Immature natural killer cell (primary cell): ENCODE measurements around the gene ARHGAP24. TPM values are rescaled to one million over a fixed set of nuclear protein-coding genes. Genes with fewer than 3 reads are reported as not detected.

Source experiments
- DNase-seq, 3 donors: peaks; one replicate each; pipeline ENCODE4 v3.0.0; 2022; ENCODE audit warnings: mixed read lengths in 1 of 3
- H3K27ac Mint-ChIP-seq, 6 donors: one replicate each; pipeline ENCODE4 v1.8.0; 2020; ENCODE audit warnings: mixed read lengths in 6 of 6, mild to moderate bottlenecking in 5 of 6, inconsistent platforms in 4 of 6, moderate library complexity in 3 of 6
- H3K27me3 Mint-ChIP-seq, 3 donors: one replicate each; pipeline ENCODE4 v1.8.0; 2020 to 2021; ENCODE audit warnings: low read depth in 3 of 3, mild to moderate bottlenecking in 3 of 3, mixed read lengths in 3 of 3, moderate library complexity in 3 of 3, inconsistent platforms in 1 of 3
- H3K36me3 Mint-ChIP-seq, 3 donors: one replicate each; pipeline ENCODE4 v1.8.0; 2020; ENCODE audit warnings: mixed read lengths in 3 of 3, inconsistent platforms in 2 of 3, mild to moderate bottlenecking in 2 of 3
- H3K4me1 Mint-ChIP-seq, 2 donors: one replicate each; pipeline ENCODE4 v1.8.0; 2020; ENCODE audit warnings: inconsistent platforms in 2 of 2, mild to moderate bottlenecking in 2 of 2, mixed read lengths in 2 of 2, moderate library complexity in 1 of 2
- H3K4me3 Mint-ChIP-seq, 5 donors: one replicate each; pipeline ENCODE4 v1.8.0; 2020; ENCODE audit warnings: mild to moderate bottlenecking in 5 of 5, mixed read lengths in 5 of 5, inconsistent platforms in 3 of 5, moderate library complexity in 3 of 5
- H3K9me3 Mint-ChIP-seq, 6 donors: one replicate each; pipeline ENCODE4 v1.8.0; 2020; ENCODE audit warnings: mild to moderate bottlenecking in 6 of 6, mixed read lengths in 6 of 6, inconsistent platforms in 4 of 6, moderate library complexity in 3 of 6
- polyA plus RNA-seq, 3 donors: library from polyadenylated mRNA; unstranded; fragments of 300-500 nt; fragmentation: Illumina TruSeq; gene quantifications; one replicate each; pipeline ENCODE4 v1.2.3, GENCODE V29; 2021

Gene ARHGAP24
- polyA plus RNA-seq, 3 donors from 2014 or later, result 0.06 to 0.24 TPM; not detected in 1

GRCh38 chr4:85777908-85778631, 303.1 kb downstream of the ARHGAP24 start:
- Mint-ChIP-seq H3K9me3 (peaks cover 0 to 17% (median 5%) of the 10 kb centered on the region in 6 donors), H3K36me3 (no peaks in the 10 kb centered on the region), H3K4me1 (no peaks in the 10 kb centered on the region), H3K27me3 (no peaks in the 10 kb centered on the region), H3K27ac (no peak overlapping the region), H3K4me3 (no peak overlapping the region)
- DNase-seq, result no peak

- no peaks in the 10 kb centered on the region for H3K4me1 Mint-ChIP-seq
- DNase-seq, result no peak
- H3K9me3 Mint-ChIP-seq, result peaks cover 0 to 17% (median 4%) of the 10 kb centered on the region in 6 donors
- no peaks in the 10 kb centered on the region for H3K36me3 Mint-ChIP-seq
- no peak overlapping the region for H3K4me3 Mint-ChIP-seq
- no peak overlapping the region for H3K27ac Mint-ChIP-seq
- no peaks in the 10 kb centered on the region for H3K27me3 Mint-ChIP-seq
Measured at GRCh38 chr4:85778632-85779131, 303.7 kb downstream of the ARHGAP24 start.

- no peak for DNase-seq
- Mint-ChIP-seq H3K4me1 (no peaks in the 10 kb centered on the region), H3K27me3 (no peaks in the 10 kb centered on the region), H3K36me3 (no peaks in the 10 kb centered on the region), H3K9me3 (peaks cover under 1 to 17% (median 5%) of the 10 kb centered on the region in 6 donors), H3K4me3 (no peak overlapping the region), H3K27ac (no peak overlapping the region)
Measured at GRCh38 chr4:85779165-85779564, 304.2 kb downstream of the ARHGAP24 start.

- no peaks in the 10 kb centered on the region for H3K4me1 Mint-ChIP-seq
- H3K36me3 Mint-ChIP-seq, result no peaks in the 10 kb centered on the region
- peaks cover 1 to 12% (median 10%) of the 10 kb centered on the region in 6 donors for H3K9me3 Mint-ChIP-seq
- no peak overlapping the region for H3K27ac Mint-ChIP-seq
- DNase-seq, result no peak
- no peak overlapping the region for H3K4me3 Mint-ChIP-seq
- no peaks in the 10 kb centered on the region for H3K27me3 Mint-ChIP-seq
Measured at GRCh38 chr4:85780664-85781063, 305.7 kb downstream of the ARHGAP24 start.

GRCh38 chr4:85783483-85783882, 308.5 kb downstream of the ARHGAP24 start:
- peaks cover under 1 to 11% (median 7%) of the 10 kb centered on the region in 6 donors for H3K9me3 Mint-ChIP-seq
- H3K27me3 Mint-ChIP-seq, result no peaks in the 10 kb centered on the region
- H3K4me3 Mint-ChIP-seq, result no peak overlapping the region
- H3K36me3 Mint-ChIP-seq, result no peaks in the 10 kb centered on the region
- H3K4me1 Mint-ChIP-seq, result no peaks in the 10 kb centered on the region
- DNase-seq, result no peak
- H3K27ac Mint-ChIP-seq, result no peak overlapping the region

DNA sequence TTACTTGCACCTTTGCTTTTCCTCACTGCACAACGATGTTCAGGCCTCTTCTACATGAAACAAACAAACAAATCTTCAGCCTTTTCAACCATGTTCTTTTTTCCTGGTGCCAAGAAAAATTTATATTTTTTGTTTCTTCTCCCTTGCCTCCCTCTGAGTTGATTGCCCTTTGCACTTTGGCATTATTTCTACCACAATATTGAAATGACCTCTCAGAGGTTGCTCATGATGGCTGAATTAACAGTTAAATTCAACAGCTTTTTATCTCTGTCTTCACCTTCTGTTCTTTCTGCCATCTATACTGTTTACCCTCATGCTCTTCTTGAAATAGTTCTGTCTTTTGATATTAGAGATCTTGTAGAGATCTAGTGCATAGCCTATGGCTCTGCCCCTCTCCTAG, 308.9 kb downstream of the ARHGAP24 start:
- no peaks in the 10 kb centered on the region for H3K4me1 Mint-ChIP-seq
- H3K27ac Mint-ChIP-seq, result no peak overlapping the region
- no peak for DNase-seq
- H3K36me3 Mint-ChIP-seq, result no peaks in the 10 kb centered on the region
- no peak overlapping the region for H3K4me3 Mint-ChIP-seq
- peaks cover 0 to 11% (median 7%) of the 10 kb centered on the region in 6 donors for H3K9me3 Mint-ChIP-seq
- no peaks in the 10 kb centered on the region for H3K27me3 Mint-ChIP-seq

- Mint-ChIP-seq H3K27ac (no peak overlapping the region), H3K27me3 (no peaks in the 10 kb centered on the region), H3K4me1 (no peaks in the 10 kb centered on the region), H3K9me3 (peaks cover under 1 to 13% (median 6%) of the 10 kb centered on the region in 6 donors), H3K36me3 (no peaks in the 10 kb centered on the region), H3K4me3 (no peak overlapping the region)
- DNase-seq, result no peak
Measured at GRCh38 chr4:85784348-85784747, 309.4 kb downstream of the ARHGAP24 start.

- Mint-ChIP-seq H3K9me3 (peaks cover 0 to 13% (median 6%) of the 10 kb centered on the region in 6 donors), H3K27me3 (no peaks in the 10 kb centered on the region), H3K36me3 (no peaks in the 10 kb centered on the region), H3K4me3 (no peak overlapping the region), H3K4me1 (no peaks in the 10 kb centered on the region), H3K27ac (no peak overlapping the region)
- no peak for DNase-seq
Measured at GRCh38 chr4:85784947-85785346, 310.0 kb downstream of the ARHGAP24 start.

DNA sequence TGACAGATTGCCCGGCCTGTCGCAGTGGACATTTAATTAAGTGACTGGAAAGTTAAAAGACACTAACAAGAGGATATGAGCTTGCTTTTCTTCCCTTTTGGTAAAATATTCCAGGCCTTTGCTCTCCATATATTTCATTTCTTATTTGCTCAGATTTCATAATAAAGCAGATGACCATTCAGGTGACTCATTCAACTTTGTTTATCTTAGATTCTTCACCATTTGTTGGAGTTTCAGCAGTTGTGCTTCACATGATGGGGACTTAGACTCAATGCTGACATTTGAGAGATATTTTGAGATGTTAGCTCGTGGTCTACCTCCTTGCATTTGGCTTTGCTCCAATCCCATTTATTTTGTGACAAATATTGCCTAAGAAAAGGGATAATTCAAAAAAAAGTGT, 312.2 kb downstream of the ARHGAP24 start:
- Mint-ChIP-seq H3K27me3 (peaks cover 0 to 2% (median 0%) of the 10 kb centered on the region in 3 donors), H3K4me3 (no peak overlapping the region), H3K4me1 (no peaks in the 10 kb centered on the region), H3K27ac (no peak overlapping the region), H3K9me3 (peaks cover 3 to 19% (median 9%) of the 10 kb centered on the region in 6 donors), H3K36me3 (no peaks in the 10 kb centered on the region)
- no peak for DNase-seq

- Mint-ChIP-seq H3K9me3 (peaks cover 3 to 19% (median 10%) of the 10 kb centered on the region in 6 donors), H3K4me3 (no peak overlapping the region), H3K4me1 (no peaks in the 10 kb centered on the region), H3K36me3 (no peaks in the 10 kb centered on the region), H3K27ac (no peak overlapping the region), H3K27me3 (peaks cover 0 to 2% (median 0%) of the 10 kb centered on the region in 3 donors)
- DNase-seq, result no peak
Measured at GRCh38 chr4:85788604-85789003, 313.7 kb downstream of the ARHGAP24 start.

DNA sequence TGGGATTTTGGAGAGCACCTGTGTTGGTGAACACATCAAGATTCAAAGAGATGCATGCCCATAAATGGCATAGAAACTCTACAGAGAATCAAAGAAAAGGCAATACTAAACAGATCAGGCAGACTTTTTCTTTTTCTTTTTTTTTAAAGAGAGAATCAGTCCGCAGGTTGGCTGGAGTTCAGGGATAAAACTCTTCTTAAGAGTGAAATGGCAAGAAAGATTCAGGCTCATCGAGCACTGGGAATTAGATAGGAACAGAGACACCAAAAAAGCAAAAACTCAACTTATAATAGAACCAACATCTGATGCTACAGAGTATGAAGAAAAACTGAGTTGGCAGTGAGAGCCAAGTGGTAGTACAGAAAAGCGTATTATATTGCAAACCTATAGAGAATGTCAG, 314.3 kb downstream of the ARHGAP24 start:
- H3K27ac Mint-ChIP-seq, result no peak overlapping the region
- no peaks in the 10 kb centered on the region for H3K4me1 Mint-ChIP-seq
- no peak overlapping the region for H3K4me3 Mint-ChIP-seq
- peaks cover 2 to 18% (median 7%) of the 10 kb centered on the region in 6 donors for H3K9me3 Mint-ChIP-seq
- peaks cover 0 to 2% (median 0%) of the 10 kb centered on the region in 3 donors for H3K27me3 Mint-ChIP-seq
- no peaks in the 10 kb centered on the region for H3K36me3 Mint-ChIP-seq
- no peak for DNase-seq

DNA sequence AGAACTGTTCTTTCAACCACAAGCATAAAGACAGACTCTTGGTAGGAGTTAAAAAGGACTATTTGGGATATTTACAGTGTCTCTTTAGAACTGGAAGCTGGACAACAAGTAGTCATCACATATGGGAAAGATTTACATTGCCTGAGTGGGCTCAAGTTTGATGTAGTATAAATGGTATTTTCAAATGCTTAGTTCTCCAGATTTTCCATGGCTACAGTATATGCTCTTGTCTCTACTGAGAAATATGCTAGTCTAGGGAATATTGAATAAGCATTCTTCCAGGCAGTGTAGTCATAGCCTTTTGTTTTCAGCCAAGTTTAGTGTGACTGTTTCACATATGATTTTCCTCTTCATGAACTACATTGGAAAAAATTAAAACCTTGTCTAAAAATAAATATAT, 315.6 kb downstream of the ARHGAP24 start:
- Mint-ChIP-seq H3K27me3 (peaks cover 0 to 2% (median 0%) of the 10 kb centered on the region in 3 donors), H3K27ac (no peak overlapping the region), H3K9me3 (peaks cover 0 to 18% (median 4%) of the 10 kb centered on the region in 6 donors), H3K36me3 (no peaks in the 10 kb centered on the region), H3K4me1 (no peaks in the 10 kb centered on the region), H3K4me3 (no peak overlapping the region)
- DNase-seq, result no peak

GRCh38 chr4:85792376-85793232, 317.7 kb downstream of the ARHGAP24 start:
- H3K27me3 Mint-ChIP-seq, result peaks cover 0 to 2% (median 0%) of the 10 kb centered on the region in 3 donors
- no peak for DNase-seq
- peaks cover 0 to 23% (median 4%) of the 10 kb centered on the region in 6 donors for H3K9me3 Mint-ChIP-seq
- H3K36me3 Mint-ChIP-seq, result no peaks in the 10 kb centered on the region
- H3K4me1 Mint-ChIP-seq, result no peaks in the 10 kb centered on the region
- H3K27ac Mint-ChIP-seq, result no peak overlapping the region
- H3K4me3 Mint-ChIP-seq, result no peak overlapping the region

GRCh38 chr4:85793233-85793585, 318.3 kb downstream of the ARHGAP24 start:
- no peak for DNase-seq
- Mint-ChIP-seq H3K27me3 (peaks cover 0 to 2% (median 0%) of the 10 kb centered on the region in 3 donors), H3K9me3 (peaks cover 0 to 26% (median 4%) of the 10 kb centered on the region in 6 donors), H3K36me3 (no peaks in the 10 kb centered on the region), H3K4me3 (no peak overlapping the region), H3K4me1 (no peaks in the 10 kb centered on the region), H3K27ac (no peak overlapping the region)
